ENCODE data around the gene VPS35L. TPM values are rescaled to one million over a fixed set of nuclear protein-coding genes. Genes with fewer than 3 reads are reported as not detected.

VPS35L gene
- total RNA-seq, 2 donors from 2014 or later: 58.8 to 74.0 TPM

GRCh38 chr16:19589106-19589505, 33.6 kb downstream of the VPS35L start:
- no peaks in the 10 kb centered on the region for H3K36me3 ChIP-seq
- no peaks in the 10 kb centered on the region for H3K9me3 ChIP-seq
- no peak for DNase-seq (ENCODE audit: low spot score)
- H3K4me3 ChIP-seq: no peak overlapping the region
- no peak overlapping the region for H3K27ac ChIP-seq
- TF ChIP-seq POLR2A (IDR thresholded peaks at IDR 0.05) (no peak), CTCF (IDR thresholded peaks at IDR 0.05) (no peak)
- 91% methylated on average over 5 of the region's 5 CpGs for WGBS
- no peaks in the 10 kb centered on the region for H3K27me3 ChIP-seq (replicated peaks; ENCODE audit: insufficient read depth)
- no peaks in the 10 kb centered on the region for H3K4me1 ChIP-seq (replicated peaks)
- intact Hi-C loops (cut with DNase I): no loop called here

GRCh38 chr16:19589771-19590302, 34.3 kb downstream of the VPS35L start:
- Histone ChIP-seq H3K4me1 (replicated peaks) (no peaks in the 10 kb centered on the region), H3K4me3 (no peak overlapping the region), H3K9me3 (no peaks in the 10 kb centered on the region), H3K27ac (no peak overlapping the region), H3K36me3 (no peaks in the 10 kb centered on the region), H3K27me3 (replicated peaks; ENCODE audit: insufficient read depth) (no peaks in the 10 kb centered on the region)
- intact Hi-C loops (cut with DNase I): no loop called here
- TF ChIP-seq CTCF (IDR thresholded peaks at IDR 0.05): no peak
- no peak for TF ChIP-seq POLR2AphosphoS5 (IDR thresholded peaks at IDR 0.05)
- TF ChIP-seq POLR2A (IDR thresholded peaks at IDR 0.05): no peak
- no peak for DNase-seq (ENCODE audit: low spot score)
- WGBS: 43% methylated on average over 7 of the region's 8 CpGs

- Histone ChIP-seq H3K27me3 (replicated peaks; ENCODE audit: insufficient read depth) (no peaks in the 10 kb centered on the region), H3K4me1 (replicated peaks) (no peaks in the 10 kb centered on the region), H3K36me3 (no peaks in the 10 kb centered on the region), H3K27ac (no peak overlapping the region), H3K4me3 (no peak overlapping the region), H3K9me3 (no peaks in the 10 kb centered on the region)
- intact Hi-C loops (cut with DNase I): no loop called here
- TF ChIP-seq POLR2AphosphoS5 (IDR thresholded peaks at IDR 0.05): no peak
- TF ChIP-seq POLR2A (IDR thresholded peaks at IDR 0.05): no peak
- no peak for TF ChIP-seq CTCF (IDR thresholded peaks at IDR 0.05)
- 84% methylated on average over 19 of the region's 19 CpGs for WGBS
- no peak for DNase-seq (ENCODE audit: low spot score)
Observed at GRCh38 chr16:19595043-19595767, 39.7 kb downstream of the VPS35L start.

GRCh38 chr16:19598805-19599510, 43.5 kb downstream of the VPS35L start:
- TF ChIP-seq CTCF (IDR thresholded peaks at IDR 0.05): no peak
- TF ChIP-seq POLR2A (IDR thresholded peaks at IDR 0.05): no peak
- TF ChIP-seq POLR2AphosphoS5 (IDR thresholded peaks at IDR 0.05): no peak
- Histone ChIP-seq H3K9me3 (no peaks in the 10 kb centered on the region), H3K36me3 (no peaks in the 10 kb centered on the region), H3K27me3 (replicated peaks; ENCODE audit: insufficient read depth) (no peaks in the 10 kb centered on the region), H3K4me1 (replicated peaks) (no peaks in the 10 kb centered on the region), H3K4me3 (no peak overlapping the region), H3K27ac (no peak overlapping the region)
- intact Hi-C loops (cut with DNase I): no loop called here
- DNase-seq (ENCODE audit: low spot score): no peak
- 81% methylated on average over 6 of the region's 6 CpGs for WGBS

All from prostate gland (tissue), 2 donors.